ENCODE results near the gene USP3.

USP3 gene

DNA sequence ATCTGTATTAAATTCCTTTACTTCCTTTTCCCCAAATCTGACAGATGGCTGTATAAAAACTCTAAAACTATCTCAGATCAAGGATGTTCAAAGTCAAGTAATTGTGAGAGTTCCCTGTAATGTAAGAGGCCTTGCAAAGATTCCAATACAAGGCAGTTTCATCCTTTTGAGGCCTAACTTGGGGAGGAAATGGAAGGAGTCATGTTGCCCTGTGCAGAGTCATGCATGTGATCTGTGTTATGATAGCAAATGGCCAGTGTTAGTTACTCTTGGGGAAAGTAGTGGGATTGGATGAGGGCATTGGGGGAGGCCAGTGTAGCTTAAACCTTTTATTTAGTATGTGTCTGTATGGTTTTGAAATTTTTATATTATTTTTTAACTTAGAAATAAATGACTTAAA, 69.1 kb downstream of the USP3 start:
- DNase-seq (ENCODE audit: low spot score): no peak
- in situ Hi-C loops (cut with MboI; ENCODE audit: low pct_unique_long_range_greater_than_20kb, low sequenced_read_pairs, unreplicated experiment): no loop called here
- TF ChIP-seq, protein P1, sequence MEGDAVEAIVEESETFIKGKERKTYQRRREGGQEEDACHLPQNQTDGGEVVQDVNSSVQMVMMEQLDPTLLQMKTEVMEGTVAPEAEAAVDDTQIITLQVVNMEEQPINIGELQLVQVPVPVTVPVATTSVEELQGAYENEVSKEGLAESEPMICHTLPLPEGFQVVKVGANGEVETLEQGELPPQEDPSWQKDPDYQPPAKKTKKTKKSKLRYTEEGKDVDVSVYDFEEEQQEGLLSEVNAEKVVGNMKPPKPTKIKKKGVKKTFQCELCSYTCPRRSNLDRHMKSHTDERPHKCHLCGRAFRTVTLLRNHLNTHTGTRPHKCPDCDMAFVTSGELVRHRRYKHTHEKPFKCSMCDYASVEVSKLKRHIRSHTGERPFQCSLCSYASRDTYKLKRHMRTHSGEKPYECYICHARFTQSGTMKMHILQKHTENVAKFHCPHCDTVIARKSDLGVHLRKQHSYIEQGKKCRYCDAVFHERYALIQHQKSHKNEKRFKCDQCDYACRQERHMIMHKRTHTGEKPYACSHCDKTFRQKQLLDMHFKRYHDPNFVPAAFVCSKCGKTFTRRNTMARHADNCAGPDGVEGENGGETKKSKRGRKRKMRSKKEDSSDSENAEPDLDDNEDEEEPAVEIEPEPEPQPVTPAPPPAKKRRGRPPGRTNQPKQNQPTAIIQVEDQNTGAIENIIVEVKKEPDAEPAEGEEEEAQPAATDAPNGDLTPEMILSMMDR (IDR thresholded peaks at IDR 0.05; ENCODE audit: extremely low read depth, insufficient read depth, missing control alignments): no peak

DNA sequence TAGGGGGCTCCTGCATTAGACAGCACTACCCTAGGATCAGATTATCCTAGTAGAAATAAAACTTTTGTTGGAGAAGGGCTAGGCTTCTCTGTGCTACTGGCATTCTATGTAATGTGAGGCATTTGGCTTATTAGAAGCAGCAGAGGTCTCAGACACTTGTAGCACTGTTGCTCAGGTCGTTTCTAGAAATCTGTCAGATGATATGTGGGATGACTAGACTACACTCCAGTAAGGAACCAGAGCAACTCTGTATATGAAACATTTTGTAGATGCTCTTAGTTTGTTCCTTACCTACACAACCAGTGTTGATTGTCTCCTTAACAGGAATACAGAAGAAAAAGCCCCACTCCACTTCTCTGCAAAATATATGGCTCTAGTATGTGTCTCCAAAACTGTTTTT, 70.9 kb downstream of the USP3 start:
- DNase-seq (ENCODE audit: low spot score): no peak
- in situ Hi-C loops (cut with MboI; ENCODE audit: low pct_unique_long_range_greater_than_20kb, low sequenced_read_pairs, unreplicated experiment): no loop called here
- TF ChIP-seq, protein P1 (IDR thresholded peaks at IDR 0.05; ENCODE audit: extremely low read depth, insufficient read depth, missing control alignments): no peak

DNA sequence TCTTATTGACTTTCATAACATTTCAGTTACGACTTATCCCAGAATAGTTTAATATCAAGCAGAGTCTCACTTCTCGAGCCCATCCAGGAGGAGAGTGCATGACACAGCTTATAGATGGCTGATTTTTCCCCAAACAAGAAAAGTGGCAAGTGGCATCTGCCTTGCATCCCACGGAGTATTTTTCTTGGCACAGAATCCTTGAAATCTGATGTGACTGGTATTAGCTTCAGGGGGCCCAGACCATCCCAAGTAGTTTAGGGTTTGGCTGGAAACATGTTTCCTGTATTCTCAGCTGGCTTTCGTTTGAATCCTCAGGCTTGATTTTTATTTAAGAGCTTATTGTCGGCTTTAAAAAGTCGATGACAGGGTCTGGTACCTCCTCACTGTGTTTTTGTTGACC, 72.0 kb downstream of the USP3 start:
- DNase-seq (ENCODE audit: low spot score): no peak
- TF ChIP-seq, protein P1 (IDR thresholded peaks at IDR 0.05; ENCODE audit: extremely low read depth, insufficient read depth, missing control alignments): no peak
- in situ Hi-C loops (cut with MboI; ENCODE audit: low pct_unique_long_range_greater_than_20kb, low sequenced_read_pairs, unreplicated experiment): no loop called here

DNA sequence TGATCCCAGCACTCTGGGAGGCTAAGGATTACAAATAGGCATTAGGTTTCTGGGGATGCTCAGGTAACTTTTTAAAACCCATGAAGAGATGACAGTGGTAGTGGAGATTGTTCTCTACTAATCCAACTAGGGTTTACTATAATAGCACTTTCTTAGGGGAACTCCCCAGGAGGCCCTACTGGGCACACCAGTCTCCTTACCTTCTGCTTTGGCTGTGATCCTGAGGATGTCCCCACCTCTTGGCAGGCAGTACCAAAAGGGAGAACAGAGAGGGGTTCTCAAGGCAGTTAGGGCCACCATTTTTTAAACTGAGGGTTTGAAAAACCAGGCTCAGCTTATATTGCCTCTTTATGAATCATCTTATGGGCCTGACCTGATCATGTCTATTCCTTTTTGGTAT, 77.8 kb downstream of the USP3 start:
- DNase-seq (ENCODE audit: low spot score): no peak
- TF ChIP-seq, protein P1 (IDR thresholded peaks at IDR 0.05; ENCODE audit: extremely low read depth, insufficient read depth, missing control alignments): no peak
- in situ Hi-C loops (cut with MboI; ENCODE audit: low pct_unique_long_range_greater_than_20kb, low sequenced_read_pairs, unreplicated experiment): no loop called here

DNA sequence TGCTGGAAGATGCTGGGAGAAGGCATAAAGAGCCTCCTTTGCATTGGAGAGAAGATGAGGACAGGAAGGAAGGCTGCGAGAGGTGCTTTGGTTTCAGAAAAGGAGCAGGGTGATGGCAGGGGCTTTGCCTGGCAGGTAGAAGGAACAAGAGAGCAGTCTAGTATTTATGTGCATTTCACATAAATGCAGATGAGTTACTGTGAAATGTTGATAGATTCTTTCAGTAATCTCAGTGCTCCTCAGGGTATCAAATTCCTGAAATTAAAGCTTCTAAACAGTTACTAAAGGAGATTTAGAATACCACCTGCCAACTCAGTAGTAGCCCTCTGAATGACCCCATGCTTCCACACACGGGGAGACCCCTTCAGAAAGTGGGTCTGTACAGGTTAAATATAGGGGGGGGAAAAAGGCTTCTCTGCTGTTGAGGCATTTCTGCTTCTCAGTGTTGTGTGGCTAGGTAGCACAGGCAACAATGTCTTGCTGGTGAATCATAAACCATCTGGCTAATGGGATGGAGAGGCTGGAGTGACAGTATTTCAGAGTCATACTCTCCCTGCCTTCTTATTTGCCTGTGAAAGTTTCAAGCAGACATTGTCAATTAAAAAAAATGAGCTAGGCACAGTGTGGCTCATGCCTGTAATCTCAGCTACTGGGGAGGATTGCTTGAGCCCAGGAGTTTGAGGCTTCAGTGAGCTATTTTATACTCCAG, 78.5 kb downstream of the USP3 start:
- TF ChIP-seq, protein P1 (IDR thresholded peaks at IDR 0.05; ENCODE audit: extremely low read depth, insufficient read depth, missing control alignments): no peak
- DNase-seq (ENCODE audit: low spot score): no peak

DNA sequence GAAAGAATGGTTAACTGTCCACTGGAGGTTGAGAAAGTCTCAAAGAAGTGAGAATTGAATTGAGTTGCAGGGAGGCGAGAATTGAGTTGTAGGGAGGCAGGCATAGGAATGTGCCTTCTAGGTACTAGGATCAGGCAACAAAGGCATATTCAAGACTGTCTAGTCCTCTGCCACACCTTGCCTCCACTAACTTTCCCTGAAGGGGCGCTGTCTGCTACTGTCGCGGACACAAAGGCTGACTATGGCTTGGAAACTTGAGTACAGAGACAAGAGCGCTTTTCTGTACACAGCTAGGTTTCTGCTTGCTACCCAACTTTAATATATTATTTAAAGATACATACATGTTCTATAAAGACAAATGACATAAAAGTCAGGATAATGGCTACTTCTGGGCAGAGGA, 82.4 kb downstream of the USP3 start:
- DNase-seq (ENCODE audit: low spot score): no peak
- TF ChIP-seq, protein P1 (IDR thresholded peaks at IDR 0.05; ENCODE audit: extremely low read depth, insufficient read depth, missing control alignments): no peak
- in situ Hi-C loops (cut with MboI; ENCODE audit: low pct_unique_long_range_greater_than_20kb, low sequenced_read_pairs, unreplicated experiment): no loop called here

More for the DNA sequence above, 78.5 kb downstream of the USP3 start:
- in situ Hi-C loops (cut with MboI; ENCODE audit: low pct_unique_long_range_greater_than_20kb, low sequenced_read_pairs, unreplicated experiment): no loop called here
